SK-N-SH (cell line): ENCODE measurements around the gene RTN4RL1. TPM values are rescaled to one million over a fixed set of nuclear protein-coding genes. Genes with fewer than 3 reads are reported as not detected.

ENCODE experiments used
- CTCF ChIA-PET: fragments of 300-600, 350-600 bp; formaldehyde crosslinking; extraction: SDS; loops from one replicate; lab custom pipeline; 2021; lab: Yijun Ruan, JAX
- POLR2A ChIA-PET: fragments of 350-600 bp; sonication (Branson Sonifier 250); formaldehyde crosslinking; extraction: SDS; loops from one replicate; lab custom pipeline; 2020; ENCODE audit warnings: antibody characterized with exemption, inconsistent platforms; lab: Yijun Ruan, JAX
- DNase-seq: peaks from one replicate; pipeline ENCODE4 v3.0.0; 2012
- H2AFZ ChIP-seq: fragments of 200-600 bp; sonication (generic); 2 replicates; pipeline ENCODE4 v1.8.1; 2016; ENCODE audit warnings: antibody characterized with exemption, mild to moderate bottlenecking, low read depth
- H3F3A ChIP-seq: fragments of 200-600 bp; sonication (generic); replicated peaks from 2 replicates; pipeline ENCODE3; 2016; ENCODE audit warnings: antibody characterized with exemption, mild to moderate bottlenecking; ENCODE audit not compliant: insufficient read depth
- H3K27ac ChIP-seq, 2 experiments: fragments of 200-500 bp in 1 of 2; fragments of 200-600 bp in 1 of 2; sonication (Bioruptor generic) in 1 of 2; sonication (generic), shearing (Covaris generic) in 1 of 2; 2 replicates each; pipeline versions ENCODE4 v1.5.1 to v1.6.1; 2014 to 2016; ENCODE audit warnings: low read depth in 2 of 2, inconsistent platforms in 1 of 2, low read length in 1 of 2, mild to moderate bottlenecking in 1 of 2, mixed read lengths in 1 of 2
- H3K27me3 ChIP-seq: fragments of 200-600 bp; sonication (generic), shearing (Covaris generic); 2 replicates; pipeline ENCODE4 v1.6.1; 2016; ENCODE audit warnings: mixed run types; ENCODE audit not compliant: insufficient read depth
- H3K36me3 ChIP-seq, 2 experiments: fragments of 200-500 bp in 1 of 2; fragments of 200-600 bp in 1 of 2; sonication (Bioruptor generic) in 1 of 2; sonication (generic) in 1 of 2; replicated peaks in 1 of 2; 2 replicates each; pipeline versions ENCODE3 to v1.5.1; 2014 to 2016; ENCODE audit warnings: low read length in 1 of 2, mild to moderate bottlenecking in 1 of 2; ENCODE audit not compliant: insufficient read depth in 2 of 2, control insufficient read depth in 1 of 2
- H3K4me1 ChIP-seq, 2 experiments: fragments of 200-500 bp in 1 of 2; fragments of 200-600 bp in 1 of 2; sonication (Bioruptor generic) in 1 of 2; sonication (generic), shearing (Covaris generic) in 1 of 2; 2 replicates each; pipeline versions ENCODE4 v1.5.1 to v1.6.1; 2014 to 2016; ENCODE audit warnings: low read depth in 1 of 2, low read length in 1 of 2, mixed run types in 1 of 2; ENCODE audit not compliant: insufficient read depth in 2 of 2, control insufficient read depth in 1 of 2
- H3K4me2 ChIP-seq: fragments of 200-600 bp; sonication (generic), shearing (Covaris generic); 2 replicates; pipeline ENCODE4 v1.6.1; 2017; ENCODE audit warnings: mixed run types
- H3K4me3 ChIP-seq, 2 experiments: fragments of 200-500 bp in 1 of 2; fragments of 200-600 bp in 1 of 2; sonication (Bioruptor generic) in 1 of 2; sonication (generic), shearing (Covaris generic) in 1 of 2; 2 replicates each; pipeline versions ENCODE4 v1.5.1 to v1.8.1; 2014 to 2016; ENCODE audit warnings: low read depth in 2 of 2, inconsistent platforms in 1 of 2, low read length in 1 of 2, mild to moderate bottlenecking in 1 of 2, mixed read lengths in 1 of 2, moderate library complexity in 1 of 2
- H3K79me2 ChIP-seq: fragments of 200-600 bp; sonication (generic); 2 replicates; pipeline ENCODE4 v1.8.1; 2017; ENCODE audit warnings: mild to moderate bottlenecking; ENCODE audit not compliant: insufficient read depth
- H3K9ac ChIP-seq: fragments of 200-600 bp; sonication (generic); 2 replicates; pipeline ENCODE4 v1.6.1; 2017; ENCODE audit warnings: mixed run types
- H3K9me2 ChIP-seq: fragments of 200-600 bp; sonication (generic); 2 replicates; pipeline ENCODE4 v1.6.1; 2017; ENCODE audit warnings: mixed run types
- H3K9me3 ChIP-seq: fragments of 200-600 bp; sonication (generic); 2 replicates; pipeline ENCODE4 v1.6.1; 2017; ENCODE audit warnings: mixed run types, mild to moderate bottlenecking, moderate library complexity
- H4K20me1 ChIP-seq: fragments of 200-600 bp; sonication (generic); 2 replicates; pipeline ENCODE4 v1.6.1; 2017; ENCODE audit warnings: mild to moderate bottlenecking, mixed run types; ENCODE audit not compliant: insufficient read depth
- CHD2 ChIP-seq: fragments of 150-350 bp; IDR thresholded peaks from 2 replicates; pipeline ENCODE4 v1.6.1; 2018; ENCODE audit warnings: low read length; ENCODE audit not compliant: partially characterized antibody
- CTCF ChIP-seq: fragments of 200-600 bp; sonication (generic); IDR thresholded peaks from 2 replicates; pipeline ENCODE4 v1.6.1; 2017; ENCODE audit warnings: antibody characterized with exemption, mild to moderate bottlenecking, moderate library complexity
- EP300 ChIP-seq, 2 experiments: IDR thresholded peaks; 2 replicates each; pipeline versions ENCODE4 v1.4.0 to v1.6.1; 2012; ENCODE audit warnings: borderline replicate concordance in 1 of 2, low read depth in 1 of 2, low read length in 1 of 2
- EZH2phosphoT487 ChIP-seq: fragments of 200-600 bp; sonication (generic); IDR thresholded peaks from 2 replicates; pipeline ENCODE4 v1.6.1; 2017; ENCODE audit warnings: low read depth, mixed run types, mild to moderate bottlenecking, antibody characterized with exemption, moderate library complexity, borderline replicate concordance
- FOSL2 ChIP-seq: IDR thresholded peaks from 2 replicates; pipeline ENCODE4 v1.4.0; 2012; ENCODE audit warnings: low read depth, mild to moderate bottlenecking, moderate library complexity, borderline replicate concordance
- FOXJ3 ChIP-seq: sonication (generic); formaldehyde crosslinking; IDR thresholded peaks from 2 replicates; pipeline ENCODE4 v1.5.1; 2020; ENCODE audit warnings: mild to moderate bottlenecking, missing genetic modification reagents
- GABPA ChIP-seq: IDR thresholded peaks from 2 replicates; pipeline ENCODE4 v1.4.0; 2012; ENCODE audit warnings: low read depth, mild to moderate bottlenecking
- GATA2 ChIP-seq: sonication (generic); formaldehyde crosslinking; IDR thresholded peaks from 2 replicates; pipeline ENCODE4 v1.5.0; 2020; ENCODE audit warnings: mild to moderate bottlenecking, missing genetic modification reagents
- IRF3 ChIP-seq: fragments of 150-350 bp; IDR thresholded peaks from 2 replicates; pipeline ENCODE4 v1.6.1; 2016; ENCODE audit warnings: mild to moderate bottlenecking, low read depth, low read length
- JUND ChIP-seq: IDR thresholded peaks from 2 replicates; pipeline ENCODE4 v1.4.0; 2012
- NRF1 ChIP-seq: IDR thresholded peaks from 2 replicates; pipeline ENCODE4 v1.6.1; 2012; ENCODE audit warnings: low read depth, mild to moderate bottlenecking, low read length
- POLR2AphosphoS5 ChIP-seq: IDR thresholded peaks from 2 replicates; pipeline ENCODE4 v1.6.1; 2012; ENCODE audit warnings: low read depth, low read length
- RAD21 ChIP-seq: IDR thresholded peaks from 2 replicates; pipeline ENCODE4 v1.6.1; 2012; ENCODE audit warnings: mild to moderate bottlenecking, low read length
- RXRA ChIP-seq: IDR thresholded peaks from 2 replicates; pipeline ENCODE4 v1.4.0; 2012; ENCODE audit warnings: low read depth, mild to moderate bottlenecking, borderline replicate concordance
- SIN3A ChIP-seq: IDR thresholded peaks from 2 replicates; pipeline ENCODE4 v1.6.1; 2012; ENCODE audit warnings: low read depth, mild to moderate bottlenecking, low read length, moderate library complexity, borderline replicate concordance
- YY1 ChIP-seq: IDR thresholded peaks from 2 replicates; pipeline ENCODE4 v1.4.0; 2012; ENCODE audit warnings: low read depth, mild to moderate bottlenecking
- WGBS: methylation state at CpG from one replicate; pipeline ENCODE4 v1.1.6; 2017; ENCODE audit warnings: low lambda C conversion rate; 5-methylcytosine and 5-hydroxymethylcytosine counted together
- polyA plus RNA-seq, 3 experiments: library from polyadenylated mRNA; depleted of rRNA; stranded (reverse); fragments of >200 nt; gene quantifications; 2 replicates each; pipeline ENCODE4 v1.2.3, GENCODE V29; 2012
- TF ChIP-seq, protein P1 (sequence below): IDR thresholded peaks from 2 replicates; pipeline ENCODE4 v1.6.1; 2012; ENCODE audit warnings: mild to moderate bottlenecking, low read depth, low read length, moderate library complexity
- TF ChIP-seq, protein P2 (sequence below): IDR thresholded peaks from 2 replicates; pipeline ENCODE4 v1.4.0; 2012; ENCODE audit warnings: low read depth, borderline replicate concordance
- TF ChIP-seq, protein P3 (sequence below): IDR thresholded peaks from 2 replicates; pipeline ENCODE4 v1.4.0; 2012; ENCODE audit warnings: low read depth

Gene RTN4RL1
- polyA plus RNA-seq, 1 of the 3 experiments (the other 2 are of a cell fraction), result 0.07 TPM

DNA sequence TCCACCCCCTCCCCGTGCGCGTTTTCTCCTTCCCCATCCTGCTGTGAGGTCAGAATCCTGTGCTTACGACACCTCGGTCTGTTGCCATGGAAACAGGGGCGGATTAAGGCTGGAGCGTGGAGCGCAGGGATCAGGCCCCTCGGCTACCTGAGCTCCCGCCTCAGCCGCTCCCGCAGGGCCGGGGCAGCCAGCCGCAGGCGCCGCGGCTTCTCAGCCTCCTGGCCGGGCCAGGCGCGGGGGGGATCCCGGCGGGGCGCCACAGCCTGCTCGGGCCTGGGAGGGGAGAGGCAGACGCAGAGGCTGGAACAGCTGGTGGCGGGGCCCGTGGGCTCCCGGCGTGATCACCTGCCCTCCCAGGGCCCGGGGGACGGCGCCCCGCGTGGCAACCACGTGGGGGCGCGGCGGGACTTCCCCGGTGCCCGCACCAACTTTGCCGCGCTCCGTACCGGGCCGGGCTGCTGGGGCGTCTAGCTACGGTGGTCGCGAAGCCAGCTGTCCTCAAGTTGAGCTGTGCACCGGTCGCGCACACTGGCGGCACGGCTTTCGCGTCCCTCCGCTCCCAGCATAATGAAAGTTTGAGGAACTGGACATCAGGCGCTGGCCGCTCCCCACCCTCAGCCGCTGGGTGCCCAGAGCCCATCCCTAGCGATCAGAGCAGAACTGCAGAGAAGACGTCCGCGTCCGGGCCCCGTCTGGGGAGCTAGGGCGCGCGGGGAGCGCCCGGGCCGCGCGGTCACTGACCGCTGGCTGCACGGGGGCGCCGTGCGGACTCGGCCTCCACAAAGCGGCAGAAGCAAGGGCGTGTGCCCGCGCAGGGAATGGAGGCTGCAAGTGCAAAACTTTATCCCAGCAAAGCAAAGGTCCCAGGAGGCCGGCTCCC, 1.2 kb downstream of the RTN4RL1 start:
- H3K36me3 ChIP-seq, result no peaks in the 10 kb centered on the region
- H3K79me2 ChIP-seq, result no peaks in the 10 kb centered on the region
- no peak overlapping the region for H2AFZ ChIP-seq
- H3K4me2 ChIP-seq, result peak overlapping the region; percentile 79; the same call in 1 of the 2 replicates
- no peak for TF ChIP-seq FOXJ3 (CRISPR knock-in tag)
- no peak for TF ChIP-seq POLR2AphosphoS5
- no peak for TF ChIP-seq NRF1
- TF ChIP-seq EZH2phosphoT487, result no peak
- TF ChIP-seq IRF3, result no peak
- TF ChIP-seq CTCF, result no peak
- TF ChIP-seq GATA2 (CRISPR knock-in tag), result no peak
- TF ChIP-seq, protein P1, sequence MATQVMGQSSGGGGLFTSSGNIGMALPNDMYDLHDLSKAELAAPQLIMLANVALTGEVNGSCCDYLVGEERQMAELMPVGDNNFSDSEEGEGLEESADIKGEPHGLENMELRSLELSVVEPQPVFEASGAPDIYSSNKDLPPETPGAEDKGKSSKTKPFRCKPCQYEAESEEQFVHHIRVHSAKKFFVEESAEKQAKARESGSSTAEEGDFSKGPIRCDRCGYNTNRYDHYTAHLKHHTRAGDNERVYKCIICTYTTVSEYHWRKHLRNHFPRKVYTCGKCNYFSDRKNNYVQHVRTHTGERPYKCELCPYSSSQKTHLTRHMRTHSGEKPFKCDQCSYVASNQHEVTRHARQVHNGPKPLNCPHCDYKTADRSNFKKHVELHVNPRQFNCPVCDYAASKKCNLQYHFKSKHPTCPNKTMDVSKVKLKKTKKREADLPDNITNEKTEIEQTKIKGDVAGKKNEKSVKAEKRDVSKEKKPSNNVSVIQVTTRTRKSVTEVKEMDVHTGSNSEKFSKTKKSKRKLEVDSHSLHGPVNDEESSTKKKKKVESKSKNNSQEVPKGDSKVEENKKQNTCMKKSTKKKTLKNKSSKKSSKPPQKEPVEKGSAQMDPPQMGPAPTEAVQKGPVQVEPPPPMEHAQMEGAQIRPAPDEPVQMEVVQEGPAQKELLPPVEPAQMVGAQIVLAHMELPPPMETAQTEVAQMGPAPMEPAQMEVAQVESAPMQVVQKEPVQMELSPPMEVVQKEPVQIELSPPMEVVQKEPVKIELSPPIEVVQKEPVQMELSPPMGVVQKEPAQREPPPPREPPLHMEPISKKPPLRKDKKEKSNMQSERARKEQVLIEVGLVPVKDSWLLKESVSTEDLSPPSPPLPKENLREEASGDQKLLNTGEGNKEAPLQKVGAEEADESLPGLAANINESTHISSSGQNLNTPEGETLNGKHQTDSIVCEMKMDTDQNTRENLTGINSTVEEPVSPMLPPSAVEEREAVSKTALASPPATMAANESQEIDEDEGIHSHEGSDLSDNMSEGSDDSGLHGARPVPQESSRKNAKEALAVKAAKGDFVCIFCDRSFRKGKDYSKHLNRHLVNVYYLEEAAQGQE, result no peak
- TF ChIP-seq, protein P2, sequence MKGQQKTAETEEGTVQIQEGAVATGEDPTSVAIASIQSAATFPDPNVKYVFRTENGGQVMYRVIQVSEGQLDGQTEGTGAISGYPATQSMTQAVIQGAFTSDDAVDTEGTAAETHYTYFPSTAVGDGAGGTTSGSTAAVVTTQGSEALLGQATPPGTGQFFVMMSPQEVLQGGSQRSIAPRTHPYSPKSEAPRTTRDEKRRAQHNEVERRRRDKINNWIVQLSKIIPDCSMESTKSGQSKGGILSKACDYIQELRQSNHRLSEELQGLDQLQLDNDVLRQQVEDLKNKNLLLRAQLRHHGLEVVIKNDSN, result no peak
- TF ChIP-seq FOSL2, result no peak
- TF ChIP-seq GABPA, result no peak
- TF ChIP-seq JUND, result no peak
- TF ChIP-seq, protein P3, sequence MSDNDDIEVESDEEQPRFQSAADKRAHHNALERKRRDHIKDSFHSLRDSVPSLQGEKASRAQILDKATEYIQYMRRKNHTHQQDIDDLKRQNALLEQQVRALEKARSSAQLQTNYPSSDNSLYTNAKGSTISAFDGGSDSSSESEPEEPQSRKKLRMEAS, result no peak
- no peak for TF ChIP-seq EP300 (IDR thresholded peaks at IDR 0.05; ENCODE audit: borderline replicate concordance in 1 of 2, low read depth in 1 of 2, low read length in 1 of 2)
- TF ChIP-seq RXRA, result no peak
- no peak for TF ChIP-seq RAD21
- TF ChIP-seq SIN3A, result no peak
- no peak for TF ChIP-seq CHD2
- no peak for TF ChIP-seq YY1
- H3F3A ChIP-seq, result no peaks in the 10 kb centered on the region
- peaks cover 0 to 7% of the 10 kb centered on the region in 2 experiments; a peak in 1 of 4 replicates for H3K4me1 ChIP-seq
- ChIA-PET POLR2A (interaction anchor here (1.2 to 1.5 kb wide), 2 partner anchors 11 to 115 kb away, joined by 3 to 4 read pairs; no protein-coding TSS in a partner anchor), CTCF (interaction anchor here (0.7 to 8.6 kb wide), 13 partner anchors 9 to 221 kb away, joined by 3 to 197 read pairs (median 18); partner anchors contain the start of gene OVCA2)
- H4K20me1 ChIP-seq, result no peaks in the 10 kb centered on the region
- DNase-seq, result peak; percentile 76
- no peak overlapping the region for H3K27ac ChIP-seq
- H3K9me2 ChIP-seq, result no peaks in the 10 kb centered on the region
- H3K9ac ChIP-seq, result no peak overlapping the region
- H3K4me3 ChIP-seq, result peak overlapping the region; percentile 42 to 52; a peak in 2 of 4 replicates
- H3K9me3 ChIP-seq, result no peaks in the 10 kb centered on the region
- 5% methylated on average over 23 of the region's 85 CpGs for WGBS
- peaks cover 39% of the 10 kb centered on the region for H3K27me3 ChIP-seq
